NB4 (cell line): ENCODE data around the gene ABCA8.

Experiments used
- DNase-seq: peaks from one replicate; pipeline ENCODE4 v3.0.0; 2010; ENCODE audit warnings: low read depth
- H3K4me3 ChIP-seq: one replicate; pipeline ENCODE4 v1.5.1; 2011; ENCODE audit warnings: mild to moderate bottlenecking, low read depth, low read length, moderate library complexity
- CTCF ChIP-seq: IDR thresholded peaks from one replicate; pipeline ENCODE4 v1.5.1; 2012; ENCODE audit warnings: low read depth, low read length
- MAX ChIP-seq: IDR thresholded peaks from 2 replicates; pipeline ENCODE4 v1.6.1; 2011; ENCODE audit warnings: low read depth, low read length
- MYC ChIP-seq: IDR thresholded peaks from 2 replicates; pipeline ENCODE4 v1.6.1; 2011; ENCODE audit warnings: low read depth, low read length
- POLR2A ChIP-seq: IDR thresholded peaks from 2 replicates; pipeline ENCODE4 v1.6.1; 2011; ENCODE audit warnings: mild to moderate bottlenecking; ENCODE audit not compliant: insufficient read length; ENCODE audit errors: extremely low read depth

Gene ABCA8

GRCh38 chr17:68868708-68869107, 86.5 kb downstream of the ABCA8 start:
- H3K4me3 ChIP-seq: no peak overlapping the region
- no peak for DNase-seq

GRCh38 chr17:68867759-68868516, 87.3 kb downstream of the ABCA8 start:
- TF ChIP-seq CTCF (no peak), MAX (no peak), POLR2A (no peak), MYC (no peak)
- no peak for DNase-seq
- H3K4me3 ChIP-seq: no peak overlapping the region

More at GRCh38 chr17:68868708-68869107, 86.5 kb downstream of the ABCA8 start:
- TF ChIP-seq POLR2A (no peak), MYC (no peak), CTCF (no peak), MAX (no peak)

- no peak for DNase-seq
- TF ChIP-seq MAX (no peak), CTCF (no peak), POLR2A (no peak), MYC (no peak)
- no peak overlapping the region for H3K4me3 ChIP-seq
Measured at GRCh38 chr17:68865584-68865983, 89.6 kb downstream of the ABCA8 start.

GRCh38 chr17:68863091-68863652, 92.0 kb downstream of the ABCA8 start:
- TF ChIP-seq MAX (no peak), CTCF (no peak), POLR2A (no peak)
- DNase-seq: no peak

GRCh38 chr17:68861602-68862001, 93.6 kb downstream of the ABCA8 start:
- TF ChIP-seq CTCF (no peak), MAX (no peak), POLR2A (no peak), MYC (no peak)
- H3K4me3 ChIP-seq: no peak overlapping the region
- DNase-seq: no peak

More at GRCh38 chr17:68863091-68863652, 92.0 kb downstream of the ABCA8 start:
- no peak overlapping the region for H3K4me3 ChIP-seq
